ENCODE data around the gene EPHA6. TPM values are rescaled to one million over a fixed set of nuclear protein-coding genes. Genes with fewer than 3 reads are reported as not detected.

EPHA6 gene
- total RNA-seq, 2 experiments from 2014 or later: not detected

- intact Hi-C loops (cut with DNase I, micrococcal nuclease): no loop called here
- ATAC-seq (no peak), DNase-seq (no peak)
- Mint-ChIP-seq H3K27me3 (no peaks in the 10 kb centered on the region), H3K4me3 (no peak overlapping the region), H3K27ac (no peak overlapping the region), H3K9me3 (ENCODE audit: low read depth) (no peaks in the 10 kb centered on the region), H3K4me1 (no peaks in the 10 kb centered on the region), H3K36me3 (ENCODE audit: low read depth) (no peaks in the 10 kb centered on the region)
- CTCF ChIA-PET: no interaction called here
- POLR2A ChIA-PET: interaction anchor here (0.6 kb wide), 1 partner anchor 521 kb away, joined by 10 read pairs; no protein-coding TSS in a partner anchor
Measured at GRCh38 chr3:97347780-97348179, 533.4 kb downstream of the EPHA6 start.

GRCh38 chr3:97350971-97351370 lies 536.6 kb downstream of the EPHA6 start:
- peaks cover 6% of the 10 kb centered on the region for H3K9me3 Mint-ChIP-seq (ENCODE audit: low read depth)
- ATAC-seq (no peak), DNase-seq (no peak)
- H3K27me3 Mint-ChIP-seq: no peaks in the 10 kb centered on the region
- intact Hi-C loops (cut with DNase I, micrococcal nuclease): no loop called here
- ChIA-PET POLR2A (no interaction called here), CTCF (no interaction called here)
- H3K36me3 Mint-ChIP-seq (ENCODE audit: low read depth): no peaks in the 10 kb centered on the region
- H3K27ac Mint-ChIP-seq: no peak overlapping the region
- no peaks in the 10 kb centered on the region for H3K4me1 Mint-ChIP-seq
- no peak overlapping the region for H3K4me3 Mint-ChIP-seq

- H3K36me3 Mint-ChIP-seq (ENCODE audit: low read depth): no peaks in the 10 kb centered on the region
- no peaks in the 10 kb centered on the region for H3K27me3 Mint-ChIP-seq
- DNase-seq (no peak), ATAC-seq (no peak)
- no peak overlapping the region for H3K27ac Mint-ChIP-seq
- no peak overlapping the region for H3K4me3 Mint-ChIP-seq
- H3K4me1 Mint-ChIP-seq: no peaks in the 10 kb centered on the region
- peaks cover 6% of the 10 kb centered on the region for H3K9me3 Mint-ChIP-seq (ENCODE audit: low read depth)
- intact Hi-C loops (cut with DNase I, micrococcal nuclease): no loop called here
- POLR2A ChIA-PET: no interaction called here
- CTCF ChIA-PET: no interaction called here
Measured at GRCh38 chr3:97353176-97353575, 538.8 kb downstream of the EPHA6 start.

- Mint-ChIP-seq H3K4me1 (no peaks in the 10 kb centered on the region), H3K27me3 (no peaks in the 10 kb centered on the region), H3K9me3 (ENCODE audit: low read depth) (peaks cover 2% of the 10 kb centered on the region), H3K36me3 (ENCODE audit: low read depth) (no peaks in the 10 kb centered on the region), H3K27ac (no peak overlapping the region), H3K4me3 (no peak overlapping the region)
- DNase-seq: no peak
- no peak for ATAC-seq
- intact Hi-C loops (cut with DNase I, micrococcal nuclease): no loop called here
- ChIA-PET POLR2A (interaction anchor here (0.7 kb wide), 1 partner anchor 213 kb away, joined by 6 read pairs; no protein-coding TSS in a partner anchor), CTCF (no interaction called here)
Measured at GRCh38 chr3:97359977-97360376, 545.6 kb downstream of the EPHA6 start.

- intact Hi-C loops (cut with DNase I, micrococcal nuclease): no loop called here
- Mint-ChIP-seq H3K36me3 (ENCODE audit: low read depth) (no peaks in the 10 kb centered on the region), H3K4me3 (no peak overlapping the region), H3K27me3 (no peaks in the 10 kb centered on the region), H3K27ac (no peak overlapping the region), H3K4me1 (no peaks in the 10 kb centered on the region), H3K9me3 (ENCODE audit: low read depth) (peaks cover 2% of the 10 kb centered on the region)
- ATAC-seq: no peak
- POLR2A ChIA-PET: no interaction called here
- CTCF ChIA-PET: no interaction called here
- DNase-seq: no peak
Measured at GRCh38 chr3:97360804-97361203, 546.4 kb downstream of the EPHA6 start.

GRCh38 chr3:97384583-97384982 lies 570.2 kb downstream of the EPHA6 start:
- Mint-ChIP-seq H3K9me3 (ENCODE audit: low read depth) (peaks cover 10% of the 10 kb centered on the region), H3K36me3 (ENCODE audit: low read depth) (no peaks in the 10 kb centered on the region), H3K4me1 (no peaks in the 10 kb centered on the region), H3K27me3 (no peaks in the 10 kb centered on the region), H3K27ac (no peak overlapping the region), H3K4me3 (no peak overlapping the region)
- DNase-seq (no peak), ATAC-seq (no peak)
- intact Hi-C loops (cut with DNase I, micrococcal nuclease): no loop called here
- ChIA-PET CTCF (no interaction called here), POLR2A (no interaction called here)

- no peaks in the 10 kb centered on the region for H3K4me1 Mint-ChIP-seq
- intact Hi-C loops (cut with DNase I, micrococcal nuclease): no loop called here
- ATAC-seq: no peak
Measured at GRCh38 chr3:97388774-97389173, 574.4 kb downstream of the EPHA6 start.

GRCh38 chr3:97389936-97390335 lies 575.5 kb downstream of the EPHA6 start:
- intact Hi-C loops (cut with DNase I, micrococcal nuclease): no loop called here
- no peaks in the 10 kb centered on the region for H3K27me3 Mint-ChIP-seq
- CTCF ChIA-PET: interaction anchor here (1.1 kb wide), 1 partner anchor 10 kb away, joined by 3 read pairs; no protein-coding TSS in a partner anchor
- POLR2A ChIA-PET: no interaction called here
- H3K36me3 Mint-ChIP-seq (ENCODE audit: low read depth): no peaks in the 10 kb centered on the region
- no peak for ATAC-seq
- H3K27ac Mint-ChIP-seq: no peak overlapping the region
- no peak for DNase-seq
- peaks cover 9% of the 10 kb centered on the region for H3K9me3 Mint-ChIP-seq (ENCODE audit: low read depth)
- H3K4me3 Mint-ChIP-seq: no peak overlapping the region
- no peaks in the 10 kb centered on the region for H3K4me1 Mint-ChIP-seq

More at GRCh38 chr3:97388774-97389173, 574.4 kb downstream of the EPHA6 start:
- Mint-ChIP-seq H3K9me3 (ENCODE audit: low read depth) (peaks cover 10% of the 10 kb centered on the region), H3K4me3 (no peak overlapping the region), H3K27ac (no peak overlapping the region), H3K36me3 (ENCODE audit: low read depth) (no peaks in the 10 kb centered on the region), H3K27me3 (no peaks in the 10 kb centered on the region)
- ChIA-PET POLR2A (no interaction called here), CTCF (interaction anchor here (1.1 kb wide), 1 partner anchor 11 kb away, joined by 3 read pairs; no protein-coding TSS in a partner anchor)
- no peak for DNase-seq

GRCh38 chr3:97391167-97391566 lies 576.8 kb downstream of the EPHA6 start:
- POLR2A ChIA-PET: no interaction called here
- ATAC-seq (no peak), DNase-seq (no peak)
- CTCF ChIA-PET: interaction anchor here (0.6 kb wide), 1 partner anchor 629 kb away, joined by 4 read pairs; no protein-coding TSS in a partner anchor
- no peak overlapping the region for H3K4me3 Mint-ChIP-seq
- peaks cover 6% of the 10 kb centered on the region for H3K9me3 Mint-ChIP-seq (ENCODE audit: low read depth)
- intact Hi-C loops (cut with DNase I, micrococcal nuclease): no loop called here
- H3K27ac Mint-ChIP-seq: no peak overlapping the region
- H3K36me3 Mint-ChIP-seq (ENCODE audit: low read depth): no peaks in the 10 kb centered on the region
- no peaks in the 10 kb centered on the region for H3K27me3 Mint-ChIP-seq
- no peaks in the 10 kb centered on the region for H3K4me1 Mint-ChIP-seq

GRCh38 chr3:97409612-97410011 lies 595.2 kb downstream of the EPHA6 start:
- no peaks in the 10 kb centered on the region for H3K9me3 Mint-ChIP-seq (ENCODE audit: low read depth)
- no peak for ATAC-seq
- H3K27me3 Mint-ChIP-seq: no peaks in the 10 kb centered on the region
- intact Hi-C loops (cut with DNase I, micrococcal nuclease): no loop called here
- no peak overlapping the region for H3K27ac Mint-ChIP-seq
- no peaks in the 10 kb centered on the region for H3K36me3 Mint-ChIP-seq (ENCODE audit: low read depth)
- ChIA-PET CTCF (no interaction called here), POLR2A (no interaction called here)
- no peaks in the 10 kb centered on the region for H3K4me1 Mint-ChIP-seq
- H3K4me3 Mint-ChIP-seq: no peak overlapping the region
- DNase-seq: no peak

- intact Hi-C loops (cut with DNase I, micrococcal nuclease): no loop called here
- H3K27ac Mint-ChIP-seq: no peak overlapping the region
- H3K4me3 Mint-ChIP-seq: no peak overlapping the region
- DNase-seq: no peak
- no peaks in the 10 kb centered on the region for H3K36me3 Mint-ChIP-seq (ENCODE audit: low read depth)
- ChIA-PET CTCF (no interaction called here), POLR2A (no interaction called here)
- no peaks in the 10 kb centered on the region for H3K27me3 Mint-ChIP-seq
- H3K4me1 Mint-ChIP-seq: no peaks in the 10 kb centered on the region
- H3K9me3 Mint-ChIP-seq (ENCODE audit: low read depth): peaks cover 10% of the 10 kb centered on the region
- no peak for ATAC-seq
Measured at GRCh38 chr3:97421565-97421964, 607.2 kb downstream of the EPHA6 start.

- Mint-ChIP-seq H3K4me3 (no peak overlapping the region), H3K27ac (no peak overlapping the region), H3K36me3 (ENCODE audit: low read depth) (no peaks in the 10 kb centered on the region), H3K9me3 (ENCODE audit: low read depth) (peaks cover 12% of the 10 kb centered on the region), H3K4me1 (no peaks in the 10 kb centered on the region), H3K27me3 (no peaks in the 10 kb centered on the region)
- POLR2A ChIA-PET: no interaction called here
- CTCF ChIA-PET: interaction anchor here (0.6 kb wide), 1 partner anchor 130 kb away, joined by 3 read pairs; no protein-coding TSS in a partner anchor
- intact Hi-C loops (cut with DNase I, micrococcal nuclease): no loop called here
- DNase-seq: no peak
- no peak for ATAC-seq
Measured at GRCh38 chr3:97425002-97425401, 610.6 kb downstream of the EPHA6 start.

- Mint-ChIP-seq H3K9me3 (ENCODE audit: low read depth) (peaks cover 2% of the 10 kb centered on the region), H3K27me3 (no peaks in the 10 kb centered on the region), H3K4me3 (no peak overlapping the region), H3K36me3 (ENCODE audit: low read depth) (no peaks in the 10 kb centered on the region), H3K4me1 (no peaks in the 10 kb centered on the region), H3K27ac (no peak overlapping the region)
- ChIA-PET POLR2A (no interaction called here), CTCF (no interaction called here)
- no peak for ATAC-seq
- intact Hi-C loops (cut with DNase I, micrococcal nuclease): no loop called here
- no peak for DNase-seq
Measured at GRCh38 chr3:97430601-97431000, 616.2 kb downstream of the EPHA6 start.

Data from activated CD4-positive, alpha-beta T cell treated with anti-CD3 and anti-CD28 coated beads for 36 hours (primary cell).